Endothelial cell of umbilical vein (primary cell): ENCODE measurements around the gene HIVEP1.

Experiments
- EZH2 ChIP-seq: IDR thresholded peaks from 2 replicates; pipeline ENCODE4 v1.6.1; 2012; ENCODE audit warnings: borderline replicate concordance, low read depth, mild to moderate bottlenecking, moderate library complexity, low read length, inconsistent platforms; ENCODE audit not compliant: severe bottlenecking
- FOS ChIP-seq: IDR thresholded peaks from 2 replicates; pipeline ENCODE4 v1.6.1; 2011; ENCODE audit warnings: mild to moderate bottlenecking, low read length, moderate library complexity, borderline replicate concordance; ENCODE audit not compliant: insufficient read depth
- GATA2 ChIP-seq: IDR thresholded peaks from 2 replicates; pipeline ENCODE4 v1.7.0; 2011; ENCODE audit warnings: low read depth, mild to moderate bottlenecking, moderate library complexity, mixed read lengths, low read length; ENCODE audit not compliant: insufficient read length, insufficient read depth
- JUN ChIP-seq: IDR thresholded peaks from 2 replicates; pipeline ENCODE4 v1.6.1; 2011; ENCODE audit warnings: borderline replicate concordance, low read depth; ENCODE audit not compliant: insufficient read length, insufficient read depth
- MYC ChIP-seq: IDR thresholded peaks from one replicate; pipeline ENCODE4 v1.6.1; 2011; ENCODE audit warnings: mild to moderate bottlenecking, low read depth, low read length
- POLR2A ChIP-seq: IDR thresholded peaks from 2 replicates; pipeline ENCODE4 v1.6.1; 2012; ENCODE audit warnings: low read depth, mild to moderate bottlenecking, control low read depth, low read length
- POLR2AphosphoS5 ChIP-seq: IDR thresholded peaks from 2 replicates; pipeline ENCODE4 v1.6.1; 2012; ENCODE audit warnings: low read depth, mild to moderate bottlenecking, control low read depth, low read length, moderate library complexity; ENCODE audit not compliant: insufficient read depth
- TF ChIP-seq, protein P1 (sequence below), 2 donors: IDR thresholded peaks; 1 replicate in 1 of 2; 2 replicates in 1 of 2; pipeline ENCODE4 v1.5.1; 2011; ENCODE audit warnings: low read length in 2 of 2, mild to moderate bottlenecking in 2 of 2, moderate library complexity in 2 of 2, control low read depth in 1 of 2, inconsistent platforms in 1 of 2, low read depth in 1 of 2; ENCODE audit not compliant: insufficient read depth in 1 of 2; ENCODE audit errors: extremely low read depth in 1 of 2
- TF ChIP-seq, protein P2 (sequence below): IDR thresholded peaks from 2 replicates; pipeline ENCODE4 v1.6.1; 2011; ENCODE audit not compliant: insufficient read depth, insufficient read length

DNA sequence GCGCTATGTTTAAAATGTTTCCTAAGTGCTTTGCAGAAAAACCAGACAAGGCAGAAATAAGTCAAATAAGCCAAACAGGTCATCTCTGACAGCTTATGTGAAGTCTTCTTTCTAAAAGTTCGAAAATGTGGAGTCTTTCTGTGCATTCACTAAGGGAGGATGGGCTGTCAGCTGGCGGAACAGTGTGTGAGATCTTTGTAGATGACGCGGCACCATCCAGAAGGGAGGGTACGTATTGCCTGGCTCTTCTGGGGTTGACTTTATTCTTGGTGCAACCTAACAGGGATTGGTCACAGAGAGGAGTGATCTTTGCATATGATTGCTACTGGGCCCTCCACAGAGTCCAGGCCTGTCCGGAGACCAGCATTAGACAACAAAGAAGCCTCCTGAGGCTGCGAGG lies 163.5 kb downstream of the HIVEP1 start:
- TF ChIP-seq, protein P1, sequence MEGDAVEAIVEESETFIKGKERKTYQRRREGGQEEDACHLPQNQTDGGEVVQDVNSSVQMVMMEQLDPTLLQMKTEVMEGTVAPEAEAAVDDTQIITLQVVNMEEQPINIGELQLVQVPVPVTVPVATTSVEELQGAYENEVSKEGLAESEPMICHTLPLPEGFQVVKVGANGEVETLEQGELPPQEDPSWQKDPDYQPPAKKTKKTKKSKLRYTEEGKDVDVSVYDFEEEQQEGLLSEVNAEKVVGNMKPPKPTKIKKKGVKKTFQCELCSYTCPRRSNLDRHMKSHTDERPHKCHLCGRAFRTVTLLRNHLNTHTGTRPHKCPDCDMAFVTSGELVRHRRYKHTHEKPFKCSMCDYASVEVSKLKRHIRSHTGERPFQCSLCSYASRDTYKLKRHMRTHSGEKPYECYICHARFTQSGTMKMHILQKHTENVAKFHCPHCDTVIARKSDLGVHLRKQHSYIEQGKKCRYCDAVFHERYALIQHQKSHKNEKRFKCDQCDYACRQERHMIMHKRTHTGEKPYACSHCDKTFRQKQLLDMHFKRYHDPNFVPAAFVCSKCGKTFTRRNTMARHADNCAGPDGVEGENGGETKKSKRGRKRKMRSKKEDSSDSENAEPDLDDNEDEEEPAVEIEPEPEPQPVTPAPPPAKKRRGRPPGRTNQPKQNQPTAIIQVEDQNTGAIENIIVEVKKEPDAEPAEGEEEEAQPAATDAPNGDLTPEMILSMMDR (IDR thresholded peaks at IDR 0.05; ENCODE audit: extremely low read depth in 1 of 2, insufficient read depth in 1 of 2, low read depth in 1 of 2, low read length in 2 of 2): no peak
- TF ChIP-seq POLR2A (no peak), POLR2AphosphoS5 (no peak), FOS (no peak), JUN (no peak), EZH2 (no peak), MYC (no peak), GATA2 (no peak)
- TF ChIP-seq, protein P2, sequence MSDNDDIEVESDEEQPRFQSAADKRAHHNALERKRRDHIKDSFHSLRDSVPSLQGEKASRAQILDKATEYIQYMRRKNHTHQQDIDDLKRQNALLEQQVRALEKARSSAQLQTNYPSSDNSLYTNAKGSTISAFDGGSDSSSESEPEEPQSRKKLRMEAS: no peak
